Fibroblast of skin of right quadriceps (primary cell): ENCODE measurements around the gene EFCC1.

Source experiments
- DNase-seq: peaks from one replicate; pipeline ENCODE4 v3.0.0-alpha.2; 2013

EFCC1 gene

DNA sequence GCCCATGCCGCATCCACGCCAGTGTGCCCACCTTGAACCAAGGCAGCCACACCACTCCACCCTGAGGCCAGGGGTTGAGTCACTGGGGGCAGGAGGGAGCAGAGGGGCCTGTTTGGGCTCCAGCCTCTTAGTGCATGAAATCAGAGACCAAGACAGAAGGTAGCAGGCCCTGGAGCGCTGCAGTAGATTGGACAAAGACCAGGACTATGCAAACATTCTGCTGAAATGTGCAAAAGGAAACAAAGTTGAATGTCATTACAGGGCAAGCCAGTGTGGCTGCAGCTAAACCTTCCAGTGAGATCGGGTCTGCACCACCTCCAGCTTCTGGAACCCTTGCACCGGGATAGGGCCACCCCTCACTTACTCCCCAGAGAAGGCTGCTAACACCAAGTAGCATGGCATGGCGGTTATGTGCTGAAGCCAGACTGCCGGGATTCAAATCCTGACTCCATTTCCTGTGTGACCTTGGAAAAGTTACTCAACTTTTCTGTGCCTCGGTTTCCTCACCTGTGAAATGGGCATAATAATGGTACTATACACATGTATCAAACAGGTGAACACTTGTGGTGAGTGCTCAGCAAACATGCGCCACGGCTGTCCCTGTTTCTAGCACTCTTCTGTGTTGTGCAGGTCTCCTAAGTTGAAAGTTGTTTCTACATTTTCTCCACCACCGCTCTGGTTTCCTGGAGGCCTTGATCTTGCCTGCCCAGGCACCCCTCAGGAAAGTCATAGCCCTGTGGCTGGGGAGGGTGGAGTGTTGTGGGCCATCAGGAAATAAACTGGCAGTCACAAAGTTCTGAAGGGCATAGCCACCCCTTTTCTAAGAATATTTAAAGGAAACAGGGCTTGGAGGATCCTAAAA, 34.5 kb downstream of the EFCC1 start:
- DNase-seq: no peak

DNA sequence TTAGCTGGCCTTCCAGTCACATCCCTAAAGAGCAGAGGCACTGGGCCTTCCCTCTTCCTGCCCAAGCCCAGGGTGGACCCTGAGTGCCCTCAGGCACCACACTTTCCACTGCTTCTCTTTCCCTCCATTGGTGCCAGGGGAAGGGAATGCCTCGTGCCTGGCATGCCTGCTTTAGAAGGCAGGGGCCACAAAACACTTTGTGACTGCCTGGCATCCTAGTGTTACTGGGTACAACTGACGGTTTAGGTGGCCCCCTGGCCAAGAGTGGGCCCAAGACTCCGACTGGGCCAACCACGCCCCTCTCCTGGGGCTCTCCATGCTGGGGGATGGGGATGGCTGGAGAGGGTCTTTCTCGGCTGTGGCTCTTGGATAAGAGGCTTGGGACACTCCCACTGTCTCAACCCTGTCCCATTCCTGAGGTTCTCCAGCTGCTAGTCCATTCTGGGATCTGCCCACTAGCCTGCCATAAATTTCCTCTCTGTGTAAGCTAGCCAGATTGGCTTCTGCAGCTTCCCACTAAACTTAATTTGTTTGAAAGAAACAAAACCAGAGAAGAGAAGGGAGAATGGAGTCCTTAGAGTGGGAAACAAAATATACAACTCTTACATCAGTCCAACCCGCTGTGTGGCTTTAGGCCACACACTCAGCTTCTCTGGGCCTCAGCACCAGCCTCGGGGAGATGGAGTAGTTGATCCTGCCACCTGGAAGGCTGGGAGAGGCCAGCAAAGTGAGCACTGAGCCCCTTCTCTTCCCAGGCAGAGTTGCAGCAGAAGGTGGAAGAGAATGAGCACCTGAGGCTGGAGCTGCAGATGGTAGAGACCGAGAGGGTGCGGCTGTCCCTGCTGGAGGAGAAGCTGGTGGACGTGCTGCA, 35.4 kb downstream of the EFCC1 start:
- DNase-seq: no peak

DNA sequence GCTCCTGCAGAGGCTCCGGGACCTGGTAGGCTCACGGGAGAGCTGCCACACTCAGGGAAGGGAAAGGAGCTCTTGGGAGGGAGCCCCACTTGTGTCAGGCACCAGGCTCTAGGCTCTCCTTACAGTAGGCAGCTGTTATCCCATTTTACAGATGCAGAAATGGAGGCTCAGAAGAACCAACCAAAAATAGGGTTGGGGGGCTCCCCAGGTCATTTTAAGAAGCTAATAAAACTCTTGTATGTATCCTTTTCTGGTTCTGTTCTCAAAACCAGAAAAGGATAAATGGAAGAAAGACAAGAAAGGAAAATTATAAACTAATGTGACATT, 36.0 kb downstream of the EFCC1 start:
- DNase-seq: no peak

DNA sequence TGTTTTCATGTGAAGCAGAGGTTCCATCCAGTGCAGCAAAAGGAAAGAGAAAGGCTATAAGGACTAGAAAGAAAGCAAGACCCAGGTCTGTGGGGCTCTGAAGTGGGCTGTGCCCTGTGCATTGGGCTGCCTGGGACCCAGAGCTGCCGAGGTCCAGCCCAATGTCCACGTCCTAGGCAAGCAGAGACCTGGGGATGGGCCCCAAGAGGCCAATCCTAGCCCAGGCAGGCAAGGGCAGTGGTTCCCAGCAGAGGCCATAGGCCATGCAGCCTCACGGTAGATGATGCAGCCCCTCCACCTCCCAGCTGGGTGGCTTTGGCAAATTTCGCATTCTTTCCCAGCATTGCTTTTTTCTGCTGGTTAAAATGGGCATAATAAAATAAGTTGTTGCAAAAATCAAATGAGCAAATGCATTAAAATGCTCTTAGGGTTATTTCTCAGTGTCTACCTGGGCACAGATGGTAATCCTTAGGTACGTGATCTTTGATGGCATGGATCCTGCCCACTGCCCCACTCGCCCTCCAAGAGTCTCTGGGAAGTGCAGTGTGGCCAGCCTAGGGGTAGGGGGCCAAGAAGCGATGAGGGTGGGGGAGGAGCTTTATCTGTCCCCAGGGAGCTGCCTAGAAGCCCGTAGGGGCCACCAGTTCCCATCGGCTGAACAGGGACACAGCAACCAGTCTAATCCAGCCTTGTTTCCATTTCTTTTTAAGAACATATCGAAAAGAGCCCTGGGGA, 37.2 kb downstream of the EFCC1 start:
- no peak for DNase-seq

DNA sequence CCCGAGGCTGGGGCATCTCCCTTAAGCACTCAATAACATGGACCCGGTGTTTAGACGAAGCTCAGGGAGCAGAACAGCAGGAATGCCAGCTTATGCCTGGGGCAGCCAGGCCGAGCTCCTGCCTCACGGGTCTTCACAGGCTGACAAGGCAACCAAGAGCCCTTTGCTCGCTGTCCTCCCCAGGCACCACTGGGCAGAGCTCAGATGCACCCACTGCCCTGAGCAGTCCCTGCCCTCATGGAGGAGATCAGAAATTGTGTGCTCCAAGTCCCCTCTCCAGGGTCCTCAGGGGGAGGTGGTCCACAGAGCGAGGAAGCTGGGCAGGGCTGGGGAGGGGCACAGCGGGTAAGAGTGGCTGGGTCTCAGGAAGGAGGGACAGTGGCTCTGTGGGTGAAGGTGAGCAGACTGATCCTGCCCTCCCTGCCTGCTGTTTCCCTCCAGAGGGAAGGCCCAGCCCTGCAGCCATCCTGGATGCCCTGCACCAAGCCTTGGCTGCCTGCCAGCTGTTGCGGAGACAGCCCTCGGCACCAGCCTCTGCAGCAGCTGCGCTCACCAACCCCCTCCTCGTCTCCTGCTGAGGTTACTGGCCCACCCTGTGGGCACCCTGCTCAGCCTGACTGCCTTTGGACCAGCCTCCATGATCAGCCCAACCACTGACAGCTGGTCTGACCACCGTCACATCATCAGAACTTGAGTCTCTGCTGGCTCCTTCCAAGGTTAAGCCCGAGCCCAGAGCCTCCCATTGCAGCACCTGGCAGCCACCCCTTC, 38.4 kb downstream of the EFCC1 start:
- no peak for DNase-seq

DNA sequence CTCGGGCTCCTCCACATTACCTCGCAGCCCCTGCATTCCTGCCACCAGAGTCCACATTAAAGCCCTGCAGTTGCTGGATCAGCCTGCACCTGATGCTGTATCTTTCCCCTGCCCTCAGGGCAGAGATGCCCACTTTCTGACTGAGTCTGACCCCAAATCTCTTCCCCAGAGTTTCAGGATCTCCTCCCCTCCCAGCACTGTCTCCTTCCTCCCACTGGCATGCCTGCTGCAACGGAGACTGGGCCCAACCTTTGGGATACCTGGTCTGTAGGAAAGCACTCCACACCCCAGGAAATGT, 38.9 kb downstream of the EFCC1 start:
- no peak for DNase-seq

DNA sequence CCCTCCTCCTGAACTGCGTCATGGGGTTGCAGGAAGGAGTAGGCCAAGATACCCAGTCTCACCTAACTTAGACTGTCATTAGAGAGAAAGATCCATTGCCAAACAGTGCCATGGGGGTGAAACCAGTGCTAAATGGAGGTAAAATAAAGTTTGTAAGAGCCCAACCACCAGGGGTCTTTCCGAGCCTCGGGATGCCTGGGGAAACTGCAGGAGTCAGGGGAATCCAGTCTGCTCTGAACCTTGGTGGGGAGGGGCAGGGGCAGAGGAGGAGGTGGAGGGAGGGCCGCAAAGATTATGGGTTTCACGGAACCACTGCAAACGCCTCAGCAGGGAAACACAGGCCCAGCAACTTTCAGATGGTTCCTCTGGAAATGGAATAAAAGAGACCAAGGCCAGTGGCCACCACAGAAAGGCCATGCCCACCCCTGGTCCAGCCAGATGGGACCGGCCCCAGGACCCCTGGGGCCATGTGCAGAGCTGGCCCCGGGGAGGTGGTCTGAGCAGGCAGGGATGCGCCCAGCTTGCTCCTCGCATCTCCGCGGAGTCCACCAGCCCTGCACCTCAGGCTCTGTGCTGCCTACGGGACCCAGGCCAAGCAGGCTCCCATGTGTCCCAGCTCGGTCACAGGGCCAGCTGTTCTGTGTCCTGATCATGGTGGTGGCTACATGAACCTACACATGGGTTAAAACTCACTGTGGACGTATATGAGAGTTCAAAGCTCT, 39.6 kb downstream of the EFCC1 start:
- DNase-seq: no peak

DNA sequence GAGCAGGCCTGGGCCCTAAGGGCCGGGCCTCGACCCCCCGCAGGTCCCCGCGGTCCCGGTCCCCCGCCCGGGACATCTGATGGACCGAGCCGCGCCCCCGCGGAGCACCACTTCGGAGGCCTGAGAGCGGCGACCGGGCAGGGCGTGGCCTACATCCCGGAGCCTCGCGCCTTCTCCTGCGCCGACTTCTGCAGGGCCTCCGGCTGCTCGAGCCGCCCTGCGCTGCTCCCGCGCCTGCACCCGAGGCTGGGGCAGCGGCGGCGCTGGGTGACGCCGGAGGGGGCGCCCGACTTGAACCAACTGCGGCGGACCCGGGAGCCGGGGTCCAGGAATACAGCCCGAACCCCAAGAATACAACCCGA, 44.6 kb downstream of the EFCC1 start:
- no peak for DNase-seq

DNA sequence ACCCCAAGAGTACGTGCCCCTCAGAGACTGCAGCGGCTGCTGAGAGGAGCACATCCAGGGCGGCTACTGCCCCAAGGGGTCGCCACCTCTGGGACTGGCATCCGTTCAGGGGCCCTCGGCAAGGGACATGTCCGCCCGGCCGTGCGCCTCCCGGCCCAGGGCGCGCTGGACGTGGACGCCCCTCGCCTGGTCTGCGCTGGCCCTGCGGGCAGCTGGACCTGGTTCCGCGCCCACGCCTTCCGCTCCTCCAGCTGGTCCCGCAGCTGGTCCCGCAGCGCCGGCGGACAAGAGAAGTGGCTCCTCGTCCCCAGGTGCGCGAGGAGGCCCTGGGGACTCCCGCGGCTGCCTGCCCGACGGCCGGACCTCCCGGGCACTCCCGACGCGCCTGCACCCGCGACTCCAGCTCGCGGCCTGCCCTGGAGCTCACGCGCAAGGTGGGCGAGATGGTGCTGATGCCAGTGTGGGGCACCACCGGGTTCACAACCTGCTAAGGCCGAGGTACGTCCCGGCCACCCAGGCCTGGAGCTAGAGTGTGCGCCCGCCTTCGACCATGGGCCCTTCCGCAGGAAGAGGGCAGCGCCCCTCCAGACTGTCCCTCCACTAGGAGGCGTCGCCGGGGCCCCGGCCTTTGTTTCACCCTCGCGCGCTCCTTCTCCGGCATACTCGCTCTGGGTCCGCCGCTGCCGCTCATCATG, 45.1 kb downstream of the EFCC1 start:
- no peak for DNase-seq

DNA sequence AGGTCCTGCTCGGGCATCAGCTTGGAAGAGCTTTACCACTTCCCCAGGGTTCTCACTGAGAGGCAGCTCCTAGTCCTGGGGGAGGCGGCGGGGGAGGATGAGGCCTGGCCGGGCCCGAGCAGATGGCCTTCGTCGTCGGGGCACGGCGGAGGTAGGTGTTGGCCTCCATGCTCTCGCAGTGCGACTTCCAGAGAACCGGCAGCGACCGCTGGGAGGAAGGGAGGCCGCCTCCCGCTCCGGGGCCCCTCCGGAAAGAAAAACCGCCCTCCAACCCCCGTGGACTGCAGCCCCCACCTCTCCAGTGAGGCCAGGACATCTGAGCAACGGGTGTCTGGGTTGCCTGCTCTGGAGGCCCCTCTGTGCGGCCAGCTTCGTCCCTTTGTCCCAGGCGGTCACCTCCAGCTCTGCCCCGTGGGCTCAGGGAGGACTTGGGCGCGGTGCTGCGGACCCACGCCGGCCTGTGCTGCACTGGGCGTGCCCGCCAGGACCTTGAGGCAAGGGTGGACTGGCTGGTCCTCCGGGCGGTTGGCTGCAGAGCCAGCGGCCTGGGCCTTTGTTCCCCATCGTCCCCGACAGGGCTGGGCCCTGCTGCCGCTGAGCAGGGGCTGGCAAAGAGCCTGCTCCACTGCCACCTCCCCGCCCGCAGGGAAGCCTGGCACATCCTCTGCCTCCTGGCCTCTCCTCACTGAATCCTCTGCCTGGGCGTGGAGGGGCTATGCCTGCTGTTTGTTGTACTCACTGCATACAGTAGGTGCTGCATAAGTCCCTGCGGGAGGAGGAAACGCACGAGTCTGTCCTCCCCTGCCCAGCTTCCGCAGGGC, 45.8 kb downstream of the EFCC1 start:
- no peak for DNase-seq

DNA sequence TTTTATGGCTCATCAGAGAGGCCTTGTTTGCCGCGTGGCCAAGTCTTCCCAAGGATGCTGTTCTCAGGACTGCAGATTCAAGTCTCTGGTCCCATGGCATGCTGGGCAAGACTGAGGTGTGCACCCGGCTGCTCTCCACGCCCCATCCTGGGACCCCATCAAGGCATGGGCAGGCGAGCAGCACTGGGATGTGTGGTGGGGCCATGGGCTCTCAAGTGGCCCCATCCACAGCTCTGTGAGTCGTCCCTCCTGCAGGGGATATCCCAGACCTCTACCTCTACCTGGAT, 46.4 kb downstream of the EFCC1 start:
- no peak for DNase-seq

DNA sequence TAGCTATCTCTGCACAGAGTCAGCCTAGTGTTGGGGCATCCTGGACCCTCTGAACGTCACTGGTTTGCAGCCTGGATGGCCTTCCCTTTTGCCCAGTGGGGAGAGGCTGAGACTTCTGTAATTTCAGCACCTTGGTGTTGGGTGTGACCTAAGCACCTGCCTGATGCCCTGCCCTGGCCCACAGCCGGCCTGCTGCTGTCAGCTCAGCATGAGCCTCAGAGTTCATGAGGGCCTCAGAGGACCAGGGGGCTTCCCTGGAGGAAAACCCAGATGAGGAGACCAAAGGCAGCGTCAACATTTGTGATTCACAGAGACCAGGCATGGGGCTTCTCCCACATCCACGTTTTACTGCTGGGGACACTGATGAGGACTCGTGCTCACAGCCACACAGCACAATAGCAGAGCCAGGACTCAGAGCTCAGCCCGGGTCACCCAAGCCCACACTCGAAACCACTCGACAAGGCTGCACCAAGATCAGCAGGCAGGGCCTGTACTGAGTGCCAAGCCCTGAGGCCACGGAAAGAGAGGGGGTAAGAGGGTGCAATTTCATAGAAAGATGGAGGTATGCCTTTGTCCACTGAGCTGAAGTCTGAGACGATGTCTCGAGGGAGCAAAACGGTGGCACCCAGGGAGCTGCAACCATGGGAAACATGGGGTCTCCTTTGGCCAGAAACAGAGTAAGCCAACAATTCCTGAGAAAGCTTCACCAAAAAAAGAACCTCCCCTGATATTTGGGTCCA, 49.6 kb downstream of the EFCC1 start:
- DNase-seq: no peak

DNA sequence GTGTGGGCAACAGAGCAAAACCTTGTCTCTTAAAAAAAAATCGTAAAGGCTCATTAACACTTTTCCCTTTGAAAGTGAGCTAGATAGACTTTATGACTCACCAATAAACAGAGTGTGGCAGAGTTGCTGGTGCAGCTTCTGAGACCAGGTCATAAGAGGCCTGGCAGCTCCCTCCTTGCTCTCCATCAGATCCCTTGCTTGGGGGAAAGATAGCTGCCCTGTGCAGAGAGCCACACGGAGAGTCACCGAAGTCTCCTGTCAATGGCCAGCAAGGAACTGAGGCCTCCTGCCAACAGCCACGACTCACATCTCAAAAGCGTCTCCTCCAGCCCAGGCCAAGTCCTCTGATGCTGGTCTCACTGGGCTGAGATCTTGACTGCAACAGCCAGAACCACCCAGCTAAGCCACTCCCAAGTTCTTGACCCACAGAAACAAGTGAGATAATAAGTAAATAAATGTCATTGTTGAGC, 50.8 kb downstream of the EFCC1 start:
- DNase-seq: no peak

DNA sequence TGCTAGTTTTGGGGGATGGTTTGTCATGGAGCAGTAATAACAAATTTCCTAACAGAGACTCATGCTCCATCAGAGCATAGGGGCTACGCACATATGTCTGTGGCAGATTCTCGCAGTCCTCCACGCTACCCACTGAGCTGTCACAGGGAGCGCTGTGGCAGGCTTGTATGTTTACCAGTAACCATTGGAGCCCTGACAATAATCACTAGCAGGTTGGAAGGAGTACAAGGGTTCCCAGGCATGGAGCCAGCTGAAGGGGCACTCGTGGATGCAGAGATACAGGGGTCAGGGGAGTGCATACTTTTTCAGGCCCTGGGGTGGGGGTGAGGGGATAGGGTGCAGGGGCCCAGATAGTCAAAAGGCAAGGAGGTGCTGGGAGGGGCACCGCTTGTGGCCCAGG, 51.6 kb downstream of the EFCC1 start:
- no peak for DNase-seq

DNA sequence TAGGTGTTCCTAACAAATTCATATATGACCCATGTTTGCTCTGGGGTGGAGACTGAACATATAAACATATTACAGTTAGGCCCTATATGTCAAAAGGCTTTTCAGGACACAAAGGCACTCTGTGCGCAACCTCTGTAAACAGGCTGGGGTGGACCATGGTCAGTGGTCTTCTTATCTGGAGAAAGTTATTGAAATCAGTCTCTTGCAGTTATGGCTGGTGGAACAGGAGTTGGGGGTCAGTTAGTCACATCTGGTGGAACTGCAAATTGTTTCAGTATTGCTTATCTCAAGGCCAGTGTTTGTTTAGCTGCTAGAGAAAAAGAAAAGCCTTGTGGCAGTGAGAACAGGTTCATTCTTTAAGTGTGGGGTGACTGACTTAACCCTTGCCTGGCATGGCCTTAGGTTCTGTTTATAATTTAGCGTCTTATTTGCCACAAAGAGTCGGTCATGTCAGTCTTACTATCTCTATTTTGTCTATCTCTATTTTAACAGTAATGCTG, 53.6 kb downstream of the EFCC1 start:
- no peak for DNase-seq

DNA sequence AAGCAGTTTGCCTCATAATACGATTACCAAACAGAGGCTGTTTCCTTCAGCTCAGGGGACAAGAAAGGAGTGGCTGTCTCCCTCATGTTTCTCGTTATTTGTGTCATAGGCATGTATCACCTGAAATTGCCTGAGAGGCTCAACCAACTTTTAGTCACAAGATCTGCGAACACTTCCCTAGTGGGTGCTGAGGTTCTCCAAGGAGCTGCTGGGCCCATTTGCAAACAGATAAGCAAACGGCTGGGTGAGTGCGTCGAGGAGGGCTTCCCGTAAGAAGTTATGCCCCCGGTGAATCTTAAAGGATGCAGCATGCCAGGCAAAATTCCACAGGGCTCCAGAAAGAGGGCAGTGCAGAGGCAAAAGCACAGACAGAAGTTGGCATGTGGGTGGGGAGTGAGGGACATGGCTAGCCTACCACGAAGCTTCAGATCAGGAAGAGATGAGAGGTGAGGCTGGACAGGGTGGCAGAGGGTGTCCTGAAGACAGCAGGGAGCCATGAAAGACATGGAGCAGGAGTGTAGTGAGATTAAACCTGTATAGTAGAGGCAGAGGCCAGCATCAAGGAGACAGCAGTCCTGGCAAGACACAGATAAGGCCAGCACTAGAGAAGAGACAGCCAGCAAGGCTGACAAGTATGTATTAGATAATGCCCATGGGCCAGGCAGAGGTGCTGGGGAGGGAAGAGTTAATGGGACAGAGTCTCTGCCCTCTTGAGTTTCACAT, 55.5 kb downstream of the EFCC1 start:
- DNase-seq: no peak

DNA sequence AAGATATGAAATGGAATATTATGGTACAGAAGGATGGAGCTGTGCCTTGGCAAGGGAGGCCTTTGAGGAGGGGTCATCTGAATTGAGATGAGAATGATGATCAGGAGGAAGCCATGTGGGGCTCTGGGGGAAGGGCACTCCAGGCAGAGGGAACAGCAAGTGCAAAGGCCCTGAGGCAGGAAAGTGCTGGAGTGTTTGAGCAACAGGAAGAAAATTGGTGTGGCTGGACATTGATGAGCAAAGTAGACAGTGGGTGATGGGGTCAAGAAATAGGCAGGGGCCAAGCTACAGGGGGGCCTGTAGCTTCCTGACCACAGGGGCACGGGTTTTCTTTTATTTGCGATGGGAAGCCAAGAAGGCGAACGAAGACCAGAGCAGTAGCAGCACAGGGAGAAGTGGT, 56.1 kb downstream of the EFCC1 start:
- no peak for DNase-seq

DNA sequence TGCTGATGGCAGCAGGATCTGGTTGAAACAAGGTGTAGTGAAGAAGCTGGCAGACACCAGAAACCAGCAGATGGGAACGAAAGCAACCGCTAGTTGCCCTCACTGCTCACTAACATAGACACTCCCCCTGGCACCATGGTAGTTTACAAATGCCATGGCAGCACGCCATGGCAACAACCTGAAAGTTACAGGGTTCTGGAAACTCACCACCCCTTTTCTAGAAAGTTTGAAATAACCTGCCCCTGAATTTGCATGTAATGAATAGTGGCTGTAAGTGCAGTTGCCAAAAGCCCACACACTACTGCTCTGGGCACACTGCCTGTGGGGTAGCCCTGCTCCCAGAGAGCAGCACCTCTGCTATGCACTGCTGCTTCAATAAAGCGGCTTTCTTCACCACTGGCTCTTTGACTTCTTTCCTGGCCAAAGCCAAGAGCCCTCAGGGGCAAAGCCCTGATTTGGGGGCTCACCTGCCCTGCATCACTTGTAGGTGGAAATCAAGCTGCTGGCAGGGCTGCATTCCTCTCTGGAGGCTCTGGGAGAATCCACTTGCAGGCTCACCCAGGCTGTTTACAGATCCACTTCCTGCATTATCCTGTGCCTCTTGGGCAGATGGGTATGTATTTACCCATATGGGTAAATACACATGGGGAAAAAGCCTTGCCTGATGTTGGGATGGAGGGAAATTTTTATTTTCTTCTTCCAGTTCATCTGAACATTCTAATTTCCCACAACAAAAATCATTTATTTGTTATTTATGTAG, 57.5 kb downstream of the EFCC1 start:
- DNase-seq: no peak
